Astrocyte of the hippocampus (primary cell): ENCODE measurements around the gene DCDC2.
"Not testable (repeated sequence)": the region's sequence is repeated elsewhere in the genome, so short reads cannot be mapped to it uniquely, and the experiment has no call there.

Experiments used
- DNase-seq: peaks from one replicate; pipeline ENCODE4 v3.0.0; 2011; ENCODE audit warnings: low read depth, low spot score

Gene DCDC2

GRCh38 chr6:24327756-24328155, 30.1 kb downstream of the DCDC2 start:
- DNase-seq: no peak

GRCh38 chr6:24325978-24326377, 31.9 kb downstream of the DCDC2 start:
- no peak for DNase-seq

DNA sequence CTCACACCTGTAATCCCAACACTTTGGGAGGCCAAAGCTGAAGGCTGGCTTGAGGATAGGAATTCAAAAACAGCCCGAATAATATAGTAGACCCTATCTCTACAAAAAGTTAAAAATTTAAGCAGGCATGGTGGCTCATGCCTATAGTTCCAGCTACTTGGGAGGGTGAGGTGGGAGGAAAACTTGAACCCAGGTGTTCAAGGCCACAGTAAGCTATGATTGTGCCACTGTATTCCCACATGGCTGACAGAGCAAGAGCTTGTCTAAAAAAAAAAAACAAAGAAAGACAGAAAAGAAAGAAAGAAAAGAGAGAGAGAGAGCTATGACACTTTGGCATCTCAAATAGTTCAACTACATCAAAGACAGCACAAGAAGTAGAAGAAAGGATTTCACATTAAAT, 33.2 kb downstream of the DCDC2 start:
- no peak for DNase-seq

GRCh38 chr6:24323632-24324337, 34.1 kb downstream of the DCDC2 start:
- DNase-seq: peak; percentile 71

- DNase-seq: no peak
These were observed 34.9 kb downstream of the DCDC2 start for GRCh38 chr6:24322924-24323323.

DNA sequence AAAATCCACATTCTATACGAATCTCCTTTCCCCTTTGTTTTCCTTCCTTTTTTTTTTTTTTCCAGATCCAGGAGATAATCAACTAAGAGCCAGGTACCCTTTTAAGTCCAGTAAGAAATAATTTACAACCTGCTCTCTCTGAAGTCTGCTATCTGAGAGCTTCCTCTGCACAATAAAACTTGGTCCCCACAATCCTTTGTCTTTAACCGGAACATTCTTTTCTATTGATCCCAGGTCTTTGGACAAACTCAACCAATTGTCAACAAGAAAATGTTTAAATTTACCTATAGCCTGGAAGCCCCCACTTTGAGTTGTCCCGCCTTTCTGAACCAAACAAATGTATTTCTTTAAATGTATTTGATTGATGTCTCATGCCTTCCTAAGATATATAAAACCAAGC, 35.4 kb downstream of the DCDC2 start:
- DNase-seq: not testable (repeated sequence)

- DNase-seq: peak; percentile 21
These were observed 36.2 kb downstream of the DCDC2 start for GRCh38 chr6:24321538-24322162.

DNA sequence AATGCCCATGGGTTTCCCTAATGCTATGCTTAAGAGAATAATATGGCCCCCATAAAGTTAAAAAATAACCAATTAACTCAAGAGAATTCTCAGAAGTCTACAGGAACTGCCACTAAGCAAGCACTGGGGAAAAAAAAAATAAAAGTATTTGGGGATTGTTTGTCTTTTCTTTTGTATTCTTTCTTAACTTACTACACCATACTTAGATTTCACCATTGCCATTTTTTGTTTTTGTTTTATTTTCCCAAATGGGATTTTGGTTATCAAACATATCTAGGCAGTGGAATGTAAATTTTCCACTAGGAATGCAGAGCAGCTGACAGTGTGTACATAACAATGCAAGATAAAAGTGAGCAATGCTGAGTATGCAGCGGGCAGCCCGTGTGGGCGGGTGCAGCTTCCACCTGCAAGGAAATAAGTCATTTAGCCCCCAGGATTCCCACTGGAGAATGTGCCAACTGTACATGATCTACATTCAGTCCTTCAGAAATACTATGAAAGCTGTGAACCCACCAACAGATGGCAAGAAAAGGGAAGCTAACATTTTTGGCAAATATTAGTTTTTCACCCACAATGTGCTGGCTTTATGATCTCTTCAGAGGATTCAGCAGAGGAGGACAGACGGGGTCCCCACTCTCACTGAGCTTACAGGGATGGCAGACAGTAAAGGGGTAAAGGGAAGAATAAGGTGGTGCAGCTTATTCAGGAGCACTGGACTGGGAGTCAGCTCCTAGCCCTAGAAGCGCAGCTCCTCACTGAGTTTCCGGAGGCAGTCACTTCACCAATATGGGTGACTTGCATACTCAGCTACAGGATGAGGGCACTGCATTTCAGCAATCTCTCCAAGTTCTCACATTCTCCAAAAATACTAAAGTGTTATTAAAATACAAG, 44.4 kb downstream of the DCDC2 start:
- DNase-seq: peak; percentile 85

DNA sequence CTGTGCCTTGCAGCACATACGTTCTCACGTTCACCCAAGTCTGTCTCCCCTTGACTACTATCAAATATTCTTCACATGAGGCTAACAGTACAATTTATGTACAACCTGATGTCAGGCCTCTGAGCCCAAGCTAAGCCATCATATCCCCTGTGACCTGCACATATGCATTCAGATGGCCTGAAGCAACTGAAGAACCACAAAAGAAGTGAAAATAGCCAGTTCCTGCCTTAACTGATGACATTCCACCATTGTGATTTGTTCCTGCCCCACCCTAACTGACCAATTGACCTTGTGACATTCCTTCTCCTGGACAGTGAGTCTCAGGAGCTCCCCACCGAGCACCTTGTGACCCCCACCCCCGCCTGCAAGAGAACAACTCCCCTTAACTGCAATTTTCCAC, 46.1 kb downstream of the DCDC2 start:
- DNase-seq: not testable (repeated sequence)

DNA sequence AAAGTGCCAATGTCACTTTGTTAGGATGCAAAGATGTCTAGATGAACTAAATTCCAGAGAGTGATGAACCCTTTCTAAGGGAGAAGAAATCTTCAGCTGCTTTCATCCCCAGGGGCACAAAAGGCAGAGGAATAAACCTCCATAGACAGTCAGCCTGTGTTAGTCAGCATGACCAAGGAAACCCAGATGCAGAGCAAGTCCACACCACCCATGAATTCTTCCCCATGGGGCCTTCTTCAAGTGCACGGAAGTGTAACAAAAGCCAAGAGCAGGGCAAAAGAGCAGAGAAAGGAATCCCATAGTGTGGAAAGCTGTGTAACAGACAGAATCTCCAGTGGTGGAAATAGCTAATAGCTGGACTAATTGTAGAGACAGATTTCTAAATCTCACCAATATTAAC, 50.0 kb downstream of the DCDC2 start:
- DNase-seq: no peak

DNA sequence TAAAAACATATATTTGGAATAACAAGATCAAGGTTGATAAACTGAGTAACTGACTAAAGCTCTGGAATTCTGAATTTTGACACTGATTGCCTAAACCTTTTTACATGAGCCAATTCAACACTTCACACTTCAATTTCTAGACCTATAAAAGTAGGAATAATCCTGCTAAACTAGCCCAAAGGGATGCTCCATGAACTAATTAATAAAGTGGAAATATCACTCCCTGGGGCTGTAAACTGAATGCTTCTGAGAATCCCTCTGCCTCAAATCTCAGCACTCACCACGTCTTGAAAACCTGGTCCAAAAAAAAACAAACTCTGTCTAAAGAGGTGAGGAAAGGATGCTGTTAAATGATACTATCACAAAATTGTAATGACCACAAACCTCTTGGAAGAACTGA, 50.9 kb downstream of the DCDC2 start:
- DNase-seq: no peak

DNA sequence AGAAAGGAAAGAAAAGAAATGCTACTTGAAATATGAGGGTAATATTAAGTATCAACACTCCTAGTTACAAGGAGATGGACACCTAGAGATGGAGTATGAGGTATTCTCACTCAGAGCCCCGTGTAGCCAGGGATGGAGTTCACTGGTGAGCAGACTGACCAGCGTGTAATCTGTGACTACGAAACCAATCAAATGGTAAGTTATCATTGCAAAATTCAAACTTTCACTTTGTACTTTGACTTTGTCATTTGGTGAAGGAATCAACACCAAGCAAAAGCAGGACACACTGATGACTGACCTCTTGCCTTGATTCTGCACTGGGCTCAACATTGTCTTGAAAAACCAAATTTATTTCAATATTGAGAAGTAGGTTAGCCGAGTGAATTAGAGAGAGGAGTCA, 51.8 kb downstream of the DCDC2 start:
- no peak for DNase-seq

- DNase-seq: no peak
These were observed 60.9 kb downstream of the DCDC2 start for GRCh38 chr6:24296944-24297343.

- DNase-seq: not testable (repeated sequence)
These were observed 64.0 kb downstream of the DCDC2 start for GRCh38 chr6:24293852-24294251.

DNA sequence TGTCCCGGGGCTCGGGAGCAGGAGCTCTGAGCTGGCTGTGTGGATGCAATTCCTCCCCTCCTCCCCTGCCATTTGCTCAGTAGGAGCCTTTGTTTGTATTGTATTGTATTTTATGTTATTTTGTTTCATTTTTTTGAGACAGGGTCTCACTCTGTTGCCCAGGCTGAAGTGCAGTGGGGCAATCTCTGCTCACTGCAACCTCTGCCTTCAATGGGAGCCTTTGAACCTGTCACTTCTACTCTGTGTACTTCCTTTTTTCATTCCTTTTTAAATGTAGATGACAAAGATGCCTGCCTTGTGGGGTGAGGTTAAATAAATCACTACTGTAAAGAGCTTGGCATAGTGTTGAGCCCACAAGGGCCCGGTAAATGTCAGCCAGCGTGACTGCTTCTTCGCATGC, 70.6 kb downstream of the DCDC2 start:
- DNase-seq: no peak

- DNase-seq: no peak
These were observed 73.9 kb downstream of the DCDC2 start for GRCh38 chr6:24284006-24284405.

DNA sequence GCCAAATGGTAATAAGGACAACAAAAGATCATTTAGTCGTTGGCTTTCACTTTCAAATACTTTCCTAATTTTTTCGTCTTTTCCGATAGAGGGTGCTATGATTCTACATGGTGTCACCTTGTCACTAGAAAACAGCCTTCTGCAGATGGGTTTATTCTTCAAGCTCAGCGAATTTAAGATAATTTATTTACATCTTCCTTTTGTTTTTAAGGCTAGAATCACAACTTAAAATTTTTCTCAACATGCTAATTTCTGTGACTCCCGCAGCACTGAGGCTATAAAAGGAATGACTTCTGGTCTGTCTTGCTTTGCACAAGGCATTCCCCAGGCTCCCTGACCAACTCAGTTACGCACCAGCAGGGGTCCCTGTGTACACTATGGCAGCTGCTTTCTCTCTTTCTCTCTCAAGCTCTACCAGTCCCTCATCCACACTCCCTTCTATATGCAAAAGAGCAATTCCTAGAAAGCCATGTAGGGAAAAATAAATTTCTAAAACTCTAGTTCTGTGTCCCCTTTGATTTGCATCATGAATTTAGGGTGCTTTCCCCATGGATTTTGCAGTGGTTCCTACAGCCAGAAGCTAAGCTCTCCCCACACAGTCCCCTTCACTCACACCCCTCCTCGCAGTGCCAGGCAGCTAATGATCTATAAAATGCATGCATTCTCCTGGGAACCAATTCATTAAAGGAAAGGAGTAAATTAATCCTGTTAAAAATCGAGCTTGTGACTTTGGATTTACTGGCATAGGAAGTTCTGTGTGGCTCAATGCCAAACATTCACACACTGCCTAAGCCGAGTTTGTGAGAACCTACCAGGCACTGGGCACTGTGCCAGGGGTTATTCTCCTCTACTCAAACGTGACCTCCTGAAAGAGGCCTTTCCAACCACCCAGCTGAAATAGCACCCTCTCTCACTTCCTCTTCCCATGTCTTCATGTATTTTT, 74.5 kb downstream of the DCDC2 start:
- DNase-seq: peak; percentile 90

DNA sequence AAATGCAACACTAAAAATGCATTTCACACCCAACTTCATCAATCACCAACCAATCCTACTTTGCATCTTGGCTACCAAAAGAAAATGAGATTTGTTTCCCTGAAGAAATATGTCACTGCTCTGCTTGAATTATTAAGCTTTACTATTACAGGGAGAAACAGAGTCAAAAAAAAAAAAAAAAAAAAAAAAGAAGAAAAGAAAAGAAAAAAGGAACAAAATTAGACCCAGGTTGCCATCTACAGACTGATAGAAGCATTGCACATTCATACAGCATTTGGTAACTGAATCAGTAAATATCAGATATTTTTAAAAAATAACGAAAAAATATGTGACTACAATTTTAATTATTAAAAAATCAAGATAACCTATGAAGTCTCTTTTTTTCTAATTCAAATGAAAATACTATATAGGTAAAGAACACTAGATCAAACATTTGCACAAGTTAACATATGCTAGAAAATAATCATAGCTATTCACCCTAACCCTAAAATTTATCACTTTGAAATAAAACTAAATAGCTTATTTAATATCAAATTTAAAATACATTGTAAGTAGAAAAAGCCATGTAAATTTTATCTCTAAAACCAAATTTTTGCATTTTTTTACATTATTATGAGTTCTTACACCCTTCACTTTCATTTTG, 83.3 kb downstream of the DCDC2 start:
- peak; percentile 29 for DNase-seq

- no peak for DNase-seq
These were observed 84.6 kb downstream of the DCDC2 start for GRCh38 chr6:24273096-24273870.

- no peak for DNase-seq
These were observed 85.3 kb downstream of the DCDC2 start for GRCh38 chr6:24272553-24272952.
